ENCODE measurements around the gene FAM90A1.
A peak's percentile ranks its signal among the peaks of the same experiment; 100 is the strongest.
"Not testable (repeated sequence)": the region's sequence is repeated elsewhere in the genome, so short reads cannot be mapped to it uniquely, and the experiment has no call there.

FAM90A1 gene

GRCh38 chr12:8233300-8233855 lies 6.0 kb upstream of the FAM90A1 start:
- not testable (repeated sequence) for DNase-seq

DNA sequence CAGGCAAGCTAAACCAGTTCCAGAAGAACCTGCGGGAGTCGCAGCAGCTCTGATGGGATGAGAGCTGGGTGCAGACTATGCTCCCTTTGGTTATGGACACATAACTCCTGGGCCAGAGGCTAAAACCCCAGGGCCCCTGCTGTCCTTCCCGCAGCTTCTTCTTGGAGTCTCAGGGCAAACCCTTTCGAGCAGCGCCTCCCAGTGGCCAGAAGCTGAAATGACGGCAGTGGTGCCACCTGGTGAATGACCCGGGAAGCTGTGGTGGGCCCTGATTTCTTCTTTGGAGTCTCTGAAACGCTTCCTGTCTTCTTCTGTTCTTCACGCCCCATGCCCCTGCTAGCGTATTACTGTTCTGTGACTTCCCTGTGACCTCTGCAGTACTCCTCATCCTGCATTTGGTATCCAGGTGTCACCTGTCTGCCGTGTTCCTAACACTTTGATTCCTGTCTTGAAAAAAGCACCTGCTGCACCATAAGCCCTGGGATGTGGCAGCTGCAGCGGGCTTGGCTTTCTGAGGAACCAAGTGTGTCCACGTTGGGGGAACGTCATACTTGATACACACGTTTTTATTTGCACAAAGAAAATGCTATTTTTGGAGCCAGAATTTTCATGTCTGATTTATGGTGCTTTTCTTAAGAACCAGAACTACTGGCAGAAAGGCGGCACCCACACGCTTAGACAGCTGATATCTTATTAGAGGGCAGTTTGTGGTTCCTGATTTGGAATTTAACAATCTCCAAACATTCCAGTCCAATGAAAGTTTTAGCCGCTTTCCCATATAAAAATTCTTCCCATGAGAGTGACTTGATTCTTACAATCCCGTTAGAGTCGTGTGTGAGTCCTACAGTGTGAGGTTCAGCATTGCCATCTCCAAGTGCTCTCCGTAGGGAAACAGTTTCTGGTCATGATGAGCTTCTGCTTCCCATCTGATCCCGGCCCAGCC lies 4.5 kb upstream of the FAM90A1 start:
- peak; percentile 34 for DNase-seq

GRCh38 chr12:8231049-8231448 lies 3.6 kb upstream of the FAM90A1 start:
- DNase-seq, result not testable (repeated sequence)

DNA sequence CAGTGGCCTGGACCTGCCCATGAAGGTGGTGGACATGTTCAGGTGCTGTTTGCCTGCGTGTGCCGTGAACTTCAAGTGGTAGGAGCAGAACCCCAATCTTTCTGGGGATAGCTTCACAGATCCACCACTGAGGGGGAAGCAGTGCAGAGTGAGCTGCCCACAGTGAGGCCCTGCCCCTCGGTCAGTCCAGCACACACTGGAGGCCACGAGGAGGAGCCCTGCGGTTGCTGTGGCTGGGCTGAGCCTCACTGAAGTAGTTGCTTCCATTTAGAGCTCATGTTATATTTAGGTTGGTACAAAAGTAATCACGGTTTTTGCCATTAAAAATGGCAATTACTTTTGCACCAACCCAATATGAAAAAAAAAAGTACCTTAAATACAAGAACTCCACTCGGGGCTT lies 2.1 kb upstream of the FAM90A1 start:
- not testable (repeated sequence) for DNase-seq

DNA sequence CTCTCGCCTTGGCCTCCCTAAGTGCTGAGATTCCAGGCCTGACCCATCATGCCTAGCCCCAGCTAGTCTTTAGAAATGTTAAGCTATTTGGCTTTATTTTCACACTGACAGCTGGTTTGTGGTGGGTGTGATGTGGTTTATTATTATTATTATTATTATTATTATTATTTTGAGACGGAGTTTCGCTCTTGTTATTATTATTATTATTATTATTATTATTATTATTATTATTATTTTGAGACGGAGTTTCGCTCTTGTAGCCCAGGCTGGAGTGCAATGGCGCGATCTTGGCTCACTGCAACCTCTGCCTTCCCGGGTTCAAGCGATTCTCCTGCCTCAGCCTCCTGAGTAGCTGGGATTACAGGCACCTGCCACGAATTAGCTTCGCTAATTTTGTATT lies 1.2 kb upstream of the FAM90A1 start:
- DNase-seq, result not testable (repeated sequence)

GRCh38 chr12:8227732-8228077 lies 287 bp upstream of the FAM90A1 start:
- not testable (repeated sequence) for DNase-seq

DNA sequence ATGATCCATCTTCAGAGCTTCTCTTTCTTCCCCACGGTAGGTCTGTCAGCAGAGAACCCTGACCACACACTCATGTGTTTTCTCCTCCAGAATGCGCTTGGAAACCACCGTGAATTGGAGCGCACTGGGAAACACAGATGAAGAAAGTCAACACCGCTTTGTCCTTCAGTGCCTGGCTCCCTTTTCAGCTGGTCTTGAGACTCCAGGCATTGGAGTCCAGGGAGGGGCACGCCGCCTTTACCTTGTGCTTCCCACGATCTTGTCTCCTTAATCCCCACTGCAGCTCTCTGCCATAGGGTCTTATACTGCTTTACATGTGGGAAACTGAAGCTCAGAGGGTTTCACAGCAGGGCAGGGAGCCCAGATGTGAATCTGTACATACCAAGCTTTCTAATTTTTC lies 1.1 kb downstream of the FAM90A1 start:
- no peak for DNase-seq

- DNase-seq, result not testable (repeated sequence)
Measured at GRCh38 chr12:8224782-8225181, 2.6 kb downstream of the FAM90A1 start.

DNA sequence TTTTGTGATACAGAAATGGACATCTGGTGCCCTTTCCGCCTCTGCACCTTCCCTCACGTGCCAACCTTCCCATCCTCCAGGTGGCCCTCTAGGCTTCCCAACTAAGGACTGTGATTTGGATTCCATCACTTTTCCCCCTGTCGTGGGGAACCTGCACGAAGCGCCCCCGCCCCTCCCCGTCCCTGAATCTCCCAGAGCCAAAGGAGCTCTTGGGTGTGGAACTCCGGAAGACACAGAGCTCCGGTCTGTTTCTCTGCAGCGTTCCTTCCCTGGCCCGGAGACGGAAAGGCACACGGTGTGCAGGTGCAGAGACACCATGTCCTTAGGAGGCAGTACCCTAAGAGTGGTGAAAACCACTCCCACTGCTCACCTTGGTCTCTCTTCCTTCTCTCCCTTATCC lies 3.8 kb downstream of the FAM90A1 start:
- DNase-seq, result not testable (repeated sequence)

DNA sequence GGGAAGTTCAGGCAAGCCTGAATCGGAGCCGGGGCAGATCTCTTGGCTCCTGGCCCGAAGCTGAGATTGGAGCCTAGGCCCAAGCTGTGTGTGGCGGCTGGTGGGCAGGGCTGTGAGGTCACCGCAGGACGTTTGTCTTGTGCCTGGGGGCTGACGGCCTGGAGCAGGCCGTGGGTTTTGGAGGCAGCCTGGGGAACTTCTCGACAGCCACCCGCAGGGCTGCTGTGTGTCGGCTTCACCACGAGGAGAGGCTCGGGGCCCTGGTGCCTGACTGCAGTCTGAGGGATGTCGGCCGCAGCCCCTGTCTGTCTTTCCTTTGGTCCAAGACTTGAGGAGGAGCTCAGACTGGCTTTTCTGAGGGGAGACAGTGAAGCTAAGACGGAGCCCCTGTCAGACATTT lies 5.1 kb downstream of the FAM90A1 start:
- not testable (repeated sequence) for DNase-seq

GRCh38 chr12:8221844-8222243 lies 5.6 kb downstream of the FAM90A1 start:
- not testable (repeated sequence) for DNase-seq

- DNase-seq, result not testable (repeated sequence)
Measured at GRCh38 chr12:8221375-8221774, 6.0 kb downstream of the FAM90A1 start.

DNA sequence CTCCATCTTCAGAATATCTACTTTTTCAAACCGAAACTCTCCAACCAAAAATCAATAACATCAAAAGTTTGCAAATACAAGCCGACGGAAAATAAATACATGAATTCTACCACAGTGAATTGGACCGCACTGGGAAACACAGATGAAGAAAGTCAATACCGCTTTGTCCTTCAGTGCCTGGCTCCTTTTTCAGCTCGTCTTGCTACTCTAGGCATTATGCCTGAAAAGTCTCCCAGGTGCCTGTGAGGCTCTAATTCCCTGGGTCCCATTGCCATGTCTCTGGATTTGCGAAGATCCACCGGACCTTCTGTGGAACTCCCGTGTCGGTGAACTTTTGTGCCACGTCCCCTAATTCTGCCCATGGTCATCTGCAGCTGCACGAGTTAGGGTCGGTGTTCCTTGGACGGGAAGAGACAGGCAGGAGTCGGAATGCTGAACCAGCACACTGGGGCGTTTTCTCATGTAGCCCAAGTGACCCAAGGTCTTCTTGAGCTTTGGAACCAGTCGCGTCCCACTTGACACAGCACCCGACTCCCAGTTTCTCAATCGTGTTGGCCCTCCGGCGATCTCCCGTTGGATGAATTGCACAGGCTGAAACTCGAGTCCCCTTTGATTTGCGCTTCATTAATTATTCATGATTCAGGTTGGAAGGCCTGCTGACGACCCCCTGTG lies 8.6 kb downstream of the FAM90A1 start:
- DNase-seq, result not testable (repeated sequence)

DNA sequence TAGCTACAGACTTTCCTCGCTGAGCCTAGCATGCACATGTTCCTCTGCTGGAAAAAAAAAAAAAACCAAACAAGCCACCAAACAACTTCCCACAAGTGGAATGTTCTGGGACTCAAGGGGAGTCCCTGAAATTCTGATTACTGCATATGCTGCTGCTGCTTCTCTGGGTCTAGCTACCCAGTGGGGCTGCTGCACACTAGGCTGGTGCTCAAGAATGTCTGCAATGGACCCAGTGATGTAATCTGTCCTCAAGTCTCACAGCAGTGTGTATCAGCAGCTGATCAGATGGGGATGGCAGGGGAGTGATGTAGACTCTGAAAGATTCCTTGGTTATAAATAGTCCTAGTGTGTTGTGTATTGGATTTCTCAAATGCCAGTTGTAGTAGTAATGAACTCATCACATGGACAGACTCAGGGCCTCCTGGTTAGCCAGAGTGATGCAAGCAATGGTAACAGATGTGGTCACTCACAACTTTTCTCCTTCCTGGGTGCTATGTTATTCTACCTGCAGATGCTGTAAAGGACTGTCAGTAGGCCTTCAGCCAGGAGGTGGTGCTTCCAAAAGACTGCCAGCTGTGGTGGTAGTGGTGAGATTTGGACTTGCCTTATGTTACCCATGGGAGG lies 29.6 kb downstream of the FAM90A1 start:
- DNase-seq, result not testable (repeated sequence)

GRCh38 chr12:8188088-8188487 lies 39.3 kb downstream of the FAM90A1 start:
- not testable (repeated sequence) for DNase-seq

- DNase-seq, result not testable (repeated sequence)
Measured at GRCh38 chr12:8184206-8184605, 43.2 kb downstream of the FAM90A1 start.

- DNase-seq, result not testable (repeated sequence)
Measured at GRCh38 chr12:8183346-8183745, 44.1 kb downstream of the FAM90A1 start.

DNA sequence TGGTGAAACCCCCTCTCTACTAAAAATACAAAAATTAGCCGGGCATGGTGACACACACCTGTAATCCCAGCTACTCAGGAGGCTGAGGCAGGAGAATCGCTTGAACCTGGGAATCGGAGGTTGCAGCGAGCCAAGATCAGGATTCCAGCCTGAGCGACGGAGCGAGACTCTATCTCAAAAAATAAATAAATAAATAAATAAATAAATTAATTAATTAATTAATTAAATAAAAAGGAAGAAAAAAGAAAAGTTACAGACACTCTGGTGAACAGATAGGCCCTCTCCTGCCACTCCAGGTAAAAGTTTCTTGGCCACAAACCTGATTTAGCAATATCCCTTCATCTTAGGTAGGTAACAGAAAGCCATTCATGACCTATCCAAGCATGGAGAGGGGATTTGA lies 44.5 kb downstream of the FAM90A1 start:
- DNase-seq, result not testable (repeated sequence)

DNA sequence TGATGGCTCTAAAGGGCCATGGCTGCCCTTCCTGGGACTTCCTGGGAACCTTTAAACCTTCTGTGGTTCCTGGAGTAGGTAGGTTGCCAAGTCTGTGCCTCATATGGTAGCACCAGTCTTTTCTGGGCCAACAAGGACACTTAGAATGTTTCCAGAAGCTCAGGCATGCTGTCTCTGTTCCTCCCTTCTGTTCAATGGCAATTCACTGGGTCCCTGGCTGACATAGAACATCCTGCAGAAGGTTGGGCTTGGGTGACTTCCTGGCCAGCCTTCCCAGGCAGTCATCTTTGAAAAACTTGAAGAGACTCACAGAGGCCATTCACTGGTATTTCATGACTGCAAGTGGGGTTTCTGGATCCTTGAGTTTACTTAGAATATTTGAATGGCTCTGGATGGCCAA lies 46.1 kb downstream of the FAM90A1 start:
- not testable (repeated sequence) for DNase-seq

DNA sequence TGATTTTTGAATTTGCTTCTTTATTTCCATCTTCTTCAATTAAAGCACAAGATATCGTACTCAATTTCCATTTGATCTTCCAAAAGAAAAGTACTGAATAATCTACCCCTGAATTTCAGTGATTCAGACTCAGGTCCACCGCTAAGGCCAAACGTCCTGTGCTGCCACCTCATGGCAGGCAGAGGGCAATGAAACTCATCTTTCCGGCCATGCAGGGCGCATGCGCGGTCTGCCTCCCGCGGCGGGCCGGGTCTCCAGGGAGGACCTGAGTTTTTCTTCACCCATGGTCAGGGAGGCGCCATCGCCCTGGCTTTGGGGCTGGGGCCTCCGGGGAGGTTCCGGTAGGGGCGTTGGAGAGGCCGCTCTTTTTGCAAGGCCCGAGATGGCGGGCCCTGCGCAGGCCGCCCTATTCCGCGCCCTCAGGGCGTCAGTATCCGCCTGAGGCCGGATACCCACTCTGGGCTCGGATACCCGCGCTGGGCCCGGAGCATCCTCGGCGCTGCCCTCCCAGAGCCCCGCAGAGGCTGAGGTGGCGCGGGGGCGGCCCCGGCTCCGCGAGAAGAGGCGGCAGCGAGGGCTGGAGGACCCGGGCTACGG lies 47.3 kb downstream of the FAM90A1 start:
- DNase-seq, result peak; percentile 59

- not testable (repeated sequence) for DNase-seq
Measured at GRCh38 chr12:8172911-8173310, 54.5 kb downstream of the FAM90A1 start.
